Smooth muscle cell (in vitro differentiated cells): Measurements from ENCODE around the gene FOXQ1. TPM values are rescaled to one million over a fixed set of nuclear protein-coding genes. Genes with fewer than 3 reads are reported as not detected.

ENCODE experiments used
- DNase-seq: peaks from one replicate; lab custom pipeline; 2025; ENCODE audit not compliant: unreplicated experiment; lab: John Stamatoyannopoulos, UW
- H2AFZ ChIP-seq: fragments of 200-600 bp; sonication (generic); 2 replicates; pipeline ENCODE4 v1.6.0; 2016; ENCODE audit warnings: antibody characterized with exemption, low read depth, mild to moderate bottlenecking
- H3F3A ChIP-seq: fragments of 200-600 bp; sonication (generic); 2 replicates; pipeline ENCODE4 v1.6.0; 2017; ENCODE audit warnings: antibody characterized with exemption, low read depth
- H3K27ac ChIP-seq: fragments of 200-600 bp; sonication (generic); 2 replicates; pipeline ENCODE4 v1.5.1; 2016; ENCODE audit warnings: low read depth, mild to moderate bottlenecking
- H3K27me3 ChIP-seq: fragments of 200-600 bp; sonication (generic); 2 replicates; pipeline ENCODE4 v1.6.1; 2016; ENCODE audit warnings: low read depth, mild to moderate bottlenecking
- H3K36me3 ChIP-seq: fragments of 200-600 bp; sonication (generic); 2 replicates; pipeline ENCODE4 v1.5.1; 2016; ENCODE audit warnings: low read depth
- H3K4me1 ChIP-seq: fragments of 200-600 bp; sonication (generic); 2 replicates; pipeline ENCODE4 v1.5.1; 2016; ENCODE audit warnings: low read depth
- H3K4me2 ChIP-seq: fragments of 200-600 bp; sonication (generic); 2 replicates; pipeline ENCODE4 v1.6.0; 2016; ENCODE audit warnings: mild to moderate bottlenecking
- H3K4me3 ChIP-seq: fragments of 200-600 bp; sonication (generic); 2 replicates; pipeline ENCODE4 v1.5.1; 2016; ENCODE audit warnings: mild to moderate bottlenecking
- H3K79me2 ChIP-seq: fragments of 200-600 bp; sonication (generic); 2 replicates; pipeline ENCODE4 v1.6.0; 2016; ENCODE audit warnings: low read depth, mild to moderate bottlenecking
- H3K9ac ChIP-seq: fragments of 200-600 bp; sonication (generic); 2 replicates; pipeline ENCODE4 v1.6.0; 2016; ENCODE audit warnings: low read depth
- H3K9me3 ChIP-seq: fragments of 200-600 bp; sonication (generic); replicated peaks from 2 replicates; pipeline ENCODE4 v1.5.1; 2016; ENCODE audit warnings: low read depth
- H4K20me1 ChIP-seq: fragments of 200-600 bp; sonication (generic); 2 replicates; pipeline ENCODE4 v1.6.0; 2016; ENCODE audit warnings: low read depth
- CTCF ChIP-seq: fragments of 200-600 bp; sonication (generic); IDR thresholded peaks from 2 replicates; pipeline ENCODE4 v1.5.1; 2017; ENCODE audit warnings: borderline replicate concordance, mild to moderate bottlenecking, antibody characterized with exemption; ENCODE audit not compliant: insufficient read depth, poor library complexity, severe bottlenecking
- WGBS: methylation state at CpG from one replicate; pipeline ENCODE4 v1.1.7; 2016; ENCODE audit warnings: low lambda C conversion rate; 5-methylcytosine and 5-hydroxymethylcytosine counted together
- polyA plus RNA-seq: library from polyadenylated mRNA; unstranded; fragments of >200 nt; fragmentation: Nextera tagmentation; extraction: Ambion mirVana; gene quantifications from 2 replicates; pipeline ENCODE4 v1.2.1, GENCODE V29; 2016
- total RNA-seq: library from RNA; depleted of rRNA; stranded (reverse); fragments of >200 nt; gene quantifications from 2 replicates; pipeline ENCODE4 v1.2.3, GENCODE V29; 2014

Gene FOXQ1
- total and polyA plus RNA-seq, 2 experiments from 2014 or later = 6.6 to 10.0 TPM

GRCh38 chr6:1335367-1336037 lies 23.6 kb downstream of the FOXQ1 start:
- H3K27me3 ChIP-seq = no peaks in the 10 kb centered on the region
- H3K4me2 ChIP-seq = peak overlapping the region; percentile 72
- H3K4me3 ChIP-seq = no peak overlapping the region
- H3K36me3 ChIP-seq = no peaks in the 10 kb centered on the region
- H3F3A ChIP-seq = peaks cover 12% of the 10 kb centered on the region
- WGBS = 9% methylated on average over 14 of the region's 14 CpGs
- no peaks in the 10 kb centered on the region for H3K79me2 ChIP-seq
- no peaks in the 10 kb centered on the region for H3K9me3 ChIP-seq
- no peak overlapping the region for H3K9ac ChIP-seq
- TF ChIP-seq CTCF = no peak
- H4K20me1 ChIP-seq = no peaks in the 10 kb centered on the region
- peak overlapping the region; percentile 74 for H3K27ac ChIP-seq
- H3K4me1 ChIP-seq = peaks cover 14% of the 10 kb centered on the region
- H2AFZ ChIP-seq = peak overlapping the region; percentile 22
- DNase-seq = no peak

- no peaks in the 10 kb centered on the region for H3K9me3 ChIP-seq
- H3K4me3 ChIP-seq = no peak overlapping the region
- H3K79me2 ChIP-seq = no peaks in the 10 kb centered on the region
- no peak overlapping the region for H2AFZ ChIP-seq
- no peaks in the 10 kb centered on the region for H4K20me1 ChIP-seq
- no peak overlapping the region for H3K9ac ChIP-seq
- H3K27ac ChIP-seq = peak overlapping the region; percentile 74
- H3K4me2 ChIP-seq = peak overlapping the region; percentile 72
- no peaks in the 10 kb centered on the region for H3K27me3 ChIP-seq
- TF ChIP-seq CTCF = peak; percentile 48
- DNase-seq = no peak
- H3K36me3 ChIP-seq = no peaks in the 10 kb centered on the region
- peaks cover 12% of the 10 kb centered on the region for H3F3A ChIP-seq
- H3K4me1 ChIP-seq = peaks cover 14% of the 10 kb centered on the region
- WGBS = 88% methylated on average over 5 of the region's 5 CpGs
Observed at GRCh38 chr6:1336246-1336843, 24.4 kb downstream of the FOXQ1 start.

GRCh38 chr6:1337791-1338190 lies 25.9 kb downstream of the FOXQ1 start:
- no peak for TF ChIP-seq CTCF
- H3K9ac ChIP-seq = no peak overlapping the region
- H3K36me3 ChIP-seq = no peaks in the 10 kb centered on the region
- no peak overlapping the region for H3K4me2 ChIP-seq
- DNase-seq = no peak
- 83% methylated on average over 3 of the region's 3 CpGs for WGBS
- no peaks in the 10 kb centered on the region for H3K27me3 ChIP-seq
- no peaks in the 10 kb centered on the region for H4K20me1 ChIP-seq
- H3K79me2 ChIP-seq = no peaks in the 10 kb centered on the region
- H3K27ac ChIP-seq = no peak overlapping the region
- H3K9me3 ChIP-seq = no peaks in the 10 kb centered on the region
- H3F3A ChIP-seq = peaks cover 12% of the 10 kb centered on the region
- no peak overlapping the region for H2AFZ ChIP-seq
- peaks cover 14% of the 10 kb centered on the region for H3K4me1 ChIP-seq
- H3K4me3 ChIP-seq = no peak overlapping the region

- no peaks in the 10 kb centered on the region for H3K27me3 ChIP-seq
- no peak for TF ChIP-seq CTCF
- no peaks in the 10 kb centered on the region for H3K79me2 ChIP-seq
- no peak overlapping the region for H3K4me2 ChIP-seq
- no peak overlapping the region for H3K9ac ChIP-seq
- H3F3A ChIP-seq = no peaks in the 10 kb centered on the region
- no peaks in the 10 kb centered on the region for H4K20me1 ChIP-seq
- H3K9me3 ChIP-seq = no peaks in the 10 kb centered on the region
- H3K36me3 ChIP-seq = no peaks in the 10 kb centered on the region
- H3K4me1 ChIP-seq = no peaks in the 10 kb centered on the region
- no peak overlapping the region for H3K27ac ChIP-seq
- no peak overlapping the region for H2AFZ ChIP-seq
- no peak for DNase-seq
- no peak overlapping the region for H3K4me3 ChIP-seq
Observed at GRCh38 chr6:1346101-1346500, 34.2 kb downstream of the FOXQ1 start.
